ENCODE results near the gene CD151. TPM values are rescaled to one million over a fixed set of nuclear protein-coding genes. Genes with fewer than 3 reads are reported as not detected.

Gene CD151
- total RNA-seq, 1 donor from 2014 or later, result 486 TPM

GRCh38 chr11:801097-801780 lies 31.5 kb upstream of the CD151 start:
- no peak for TF ChIP-seq CTCF (IDR thresholded peaks at IDR 0.05)
- H3K36me3 ChIP-seq, result no peaks in the 10 kb centered on the region
- no peak for ATAC-seq
- peaks cover 26% of the 10 kb centered on the region for H3K4me1 ChIP-seq
- DNase-seq, result no peak
- no peaks in the 10 kb centered on the region for H3K9me3 ChIP-seq
- no peaks in the 10 kb centered on the region for H3K27me3 ChIP-seq
- no peak overlapping the region for H3K27ac ChIP-seq
- intact Hi-C loops (cut with DNase I), result no loop called here
- H3K4me3 ChIP-seq, result no peak overlapping the region

GRCh38 chr11:802018-802617 lies 30.6 kb upstream of the CD151 start:
- H3K36me3 ChIP-seq, result no peaks in the 10 kb centered on the region
- ATAC-seq (no peak), DNase-seq (no peak)
- H3K27ac ChIP-seq, result no peak overlapping the region
- peaks cover 17% of the 10 kb centered on the region for H3K4me1 ChIP-seq
- no peaks in the 10 kb centered on the region for H3K9me3 ChIP-seq
- intact Hi-C loops (cut with DNase I), result no loop called here
- TF ChIP-seq CTCF (IDR thresholded peaks at IDR 0.05), result no peak
- H3K4me3 ChIP-seq, result no peak overlapping the region
- H3K27me3 ChIP-seq, result no peaks in the 10 kb centered on the region

- H3K36me3 ChIP-seq, result no peaks in the 10 kb centered on the region
- no peak for DNase-seq
- no peaks in the 10 kb centered on the region for H3K27me3 ChIP-seq
- intact Hi-C loops (cut with DNase I), result no loop called here
- no peak for ATAC-seq
- no peak for TF ChIP-seq CTCF (IDR thresholded peaks at IDR 0.05)
- no peak overlapping the region for H3K4me3 ChIP-seq
- H3K4me1 ChIP-seq, result peaks cover 15% of the 10 kb centered on the region
- no peaks in the 10 kb centered on the region for H3K9me3 ChIP-seq
- no peak overlapping the region for H3K27ac ChIP-seq
Observed at GRCh38 chr11:802693-803466, 29.9 kb upstream of the CD151 start.

- intact Hi-C loops (cut with DNase I), result no loop called here
- no peak for TF ChIP-seq CTCF (IDR thresholded peaks at IDR 0.05)
- no peaks in the 10 kb centered on the region for H3K36me3 ChIP-seq
- H3K27me3 ChIP-seq, result no peaks in the 10 kb centered on the region
- no peaks in the 10 kb centered on the region for H3K9me3 ChIP-seq
- no peak overlapping the region for H3K4me3 ChIP-seq
- peaks cover 19% of the 10 kb centered on the region for H3K4me1 ChIP-seq
- no peak for ATAC-seq
- no peak for DNase-seq
- H3K27ac ChIP-seq, result no peak overlapping the region
Observed at GRCh38 chr11:803467-803742, 29.3 kb upstream of the CD151 start.

- H3K4me3 ChIP-seq, result peak overlapping the region; percentile 68
- DNase-seq (no peak), ATAC-seq (no peak)
- peaks cover 23% of the 10 kb centered on the region for H3K4me1 ChIP-seq
- intact Hi-C loops (cut with DNase I), result no loop called here
- H3K27me3 ChIP-seq, result no peaks in the 10 kb centered on the region
- H3K9me3 ChIP-seq, result no peaks in the 10 kb centered on the region
- TF ChIP-seq CTCF (IDR thresholded peaks at IDR 0.05), result no peak
- H3K27ac ChIP-seq, result no peak overlapping the region
- H3K36me3 ChIP-seq, result no peaks in the 10 kb centered on the region
Observed at GRCh38 chr11:803770-804598, 28.8 kb upstream of the CD151 start.

Measured in upper lobe of right lung (tissue), 1 donor.